ENCODE data around the gene POLA2.
A peak's percentile ranks its signal among the peaks of the same experiment; 100 is the strongest.

POLA2 gene

DNA sequence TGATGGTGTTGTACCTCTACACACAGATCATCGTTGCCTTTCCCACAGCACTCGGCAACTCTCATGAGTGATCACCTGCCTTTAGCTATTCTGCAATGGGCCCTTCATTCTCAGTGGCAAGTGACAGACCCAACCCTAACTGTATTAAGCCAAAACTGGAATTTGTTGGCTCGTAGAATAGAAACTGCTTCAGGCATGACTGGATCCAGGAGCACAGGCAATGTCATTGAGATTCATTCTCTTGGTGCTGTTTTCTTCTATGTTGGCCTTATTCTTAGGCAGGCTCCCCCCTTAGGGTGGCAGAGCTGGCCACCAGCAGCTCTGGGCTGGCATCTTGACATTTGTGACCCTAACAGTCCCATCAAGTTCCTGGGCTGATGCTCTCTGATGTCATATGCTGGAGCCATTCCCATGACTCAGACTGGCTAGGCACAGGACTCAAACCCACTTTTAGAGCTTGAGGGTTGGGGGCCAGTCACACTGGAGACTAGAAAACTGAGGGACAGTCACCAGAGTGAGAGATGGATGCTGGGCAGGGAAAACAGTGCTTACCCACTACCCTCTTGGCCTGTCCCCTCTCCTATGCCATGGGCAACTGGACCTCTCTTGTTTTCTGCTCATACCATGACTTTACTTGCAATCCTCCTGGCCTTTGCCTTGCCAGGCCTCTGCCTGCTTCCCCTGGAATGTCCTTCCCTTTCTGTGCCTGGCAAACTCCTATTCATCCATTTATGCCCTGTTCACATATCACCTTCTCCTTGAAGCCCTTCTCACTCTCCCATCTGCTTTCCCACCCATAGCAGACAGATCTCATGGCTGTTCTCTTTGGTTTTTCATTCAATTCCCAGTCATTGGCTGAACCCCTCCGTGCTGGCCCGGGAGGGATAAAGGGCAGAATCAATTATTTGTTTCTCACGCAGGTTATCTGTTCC, 45.8 kb downstream of the POLA2 start:
- no peak for DNase-seq (ENCODE audit: low read depth in 1 of 2, low spot score in 1 of 2)

DNA sequence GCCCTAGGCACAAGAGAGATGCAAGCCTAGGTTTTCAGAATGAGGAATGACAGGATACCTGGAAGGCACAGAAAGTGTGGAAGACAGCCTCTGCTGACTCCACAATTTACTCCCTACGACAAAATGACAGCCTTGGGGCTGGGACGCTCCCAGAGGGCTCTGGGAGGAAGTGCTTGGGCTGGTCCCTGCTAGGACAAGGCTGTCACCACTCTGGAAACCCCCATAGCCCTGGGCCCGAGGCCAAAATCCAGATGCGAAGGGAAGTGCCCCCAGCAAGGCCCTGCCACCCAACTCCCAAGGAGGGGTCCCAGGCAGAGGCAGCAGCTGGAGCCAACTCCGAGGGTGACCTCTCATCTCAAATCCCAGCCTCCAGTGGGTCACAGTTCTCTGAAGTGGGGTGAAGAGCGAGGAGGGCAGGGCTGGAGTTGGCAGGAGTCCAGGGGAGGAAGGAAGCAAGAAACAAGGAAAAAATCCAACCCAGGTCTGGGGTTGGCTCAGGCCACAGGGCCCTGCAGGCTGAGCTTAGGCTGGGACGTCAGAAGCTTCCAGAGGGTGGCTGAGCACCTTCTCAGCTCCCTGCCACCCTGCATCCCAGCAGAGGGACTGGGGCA, 46.6 kb downstream of the POLA2 start:
- DNase-seq (ENCODE audit: low read depth in 1 of 2, low spot score in 1 of 2), result no peak

DNA sequence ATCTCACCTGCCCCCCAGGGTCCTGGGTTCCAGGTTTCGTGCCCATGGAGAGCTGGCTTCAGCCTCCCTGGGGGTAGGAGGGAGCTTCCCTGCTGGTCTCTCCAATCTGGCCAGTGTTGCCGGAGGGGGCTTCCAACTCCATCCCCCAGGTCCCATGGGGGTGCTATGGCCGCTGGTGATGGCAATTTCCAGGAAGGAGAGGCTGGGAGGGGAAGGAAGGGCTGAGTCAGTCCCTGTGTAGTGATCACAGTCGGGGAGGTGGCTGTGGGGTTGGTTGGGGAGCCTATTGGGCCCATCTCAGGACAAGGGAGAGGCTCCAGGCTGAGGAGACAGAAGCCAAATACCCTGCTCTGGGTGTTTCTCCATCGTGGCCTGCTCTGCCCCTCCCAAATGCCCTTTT, 47.2 kb downstream of the POLA2 start:
- no peak for DNase-seq (ENCODE audit: low read depth in 1 of 2, low spot score in 1 of 2)

DNA sequence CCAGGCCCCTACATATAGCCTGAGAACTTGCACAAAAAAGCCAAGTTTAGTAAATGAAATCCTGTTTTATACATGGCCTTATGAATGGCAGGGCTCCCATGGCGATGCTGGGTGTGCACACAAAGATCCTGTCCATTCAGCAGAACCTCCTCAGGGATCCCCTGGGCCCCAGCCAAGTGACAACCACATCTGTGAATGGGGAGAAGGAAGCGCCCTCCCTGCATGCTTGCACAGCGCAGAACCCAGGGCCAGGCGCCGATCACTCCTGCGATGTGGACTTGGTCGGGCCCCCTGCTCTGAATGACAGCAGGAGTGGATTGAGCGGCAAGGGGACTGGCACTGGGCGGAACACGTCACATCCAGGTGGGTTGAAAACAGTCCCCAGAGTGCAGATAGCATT, 48.5 kb downstream of the POLA2 start:
- no peak for DNase-seq (ENCODE audit: low read depth in 1 of 2, low spot score in 1 of 2)

DNA sequence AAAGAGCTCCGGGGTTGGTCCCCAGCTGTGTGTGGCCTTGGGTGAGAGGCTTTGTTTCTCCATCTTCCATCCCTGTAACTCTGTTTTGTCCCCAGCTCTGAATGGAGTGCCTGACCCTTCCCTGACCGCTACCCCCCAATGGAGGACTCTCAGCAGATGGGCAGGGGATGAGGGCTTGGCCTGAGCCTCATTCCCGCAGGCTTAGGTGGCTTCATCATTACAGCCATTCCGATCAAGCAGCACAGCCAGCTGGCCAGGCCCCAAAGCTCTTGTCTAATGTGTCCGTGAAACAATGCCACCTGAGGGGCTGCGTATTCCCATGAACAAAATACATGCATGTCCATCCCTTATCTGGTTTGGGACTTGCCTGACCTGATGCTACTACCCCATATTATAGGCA, 49.0 kb downstream of the POLA2 start:
- no peak for DNase-seq (ENCODE audit: low read depth in 1 of 2, low spot score in 1 of 2)

DNA sequence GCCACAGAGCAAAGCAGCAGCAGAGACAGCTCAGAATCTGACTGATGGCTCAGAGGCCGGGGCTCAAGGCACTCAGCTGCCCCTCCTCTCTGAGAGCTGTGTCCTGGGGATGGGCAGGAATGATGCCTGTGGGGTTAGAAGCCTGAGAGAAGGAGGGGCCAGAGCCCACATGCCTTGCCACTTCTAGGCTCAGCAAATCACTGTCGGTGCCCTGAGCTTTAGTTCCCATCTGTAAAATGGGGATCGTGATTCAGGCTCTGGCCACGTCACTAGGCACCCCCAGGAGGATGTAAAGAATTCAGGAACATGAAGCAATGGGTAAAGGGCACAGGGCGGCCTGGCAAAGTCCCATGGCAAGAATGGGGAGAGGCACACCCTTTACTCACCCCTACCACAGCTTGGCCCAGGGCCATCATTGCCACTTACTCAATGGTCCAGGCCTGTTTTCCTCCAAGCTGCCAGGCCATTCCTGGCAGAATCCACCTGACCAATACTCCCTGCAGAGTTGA, 49.5 kb downstream of the POLA2 start:
- DNase-seq (ENCODE audit: low read depth in 1 of 2, low spot score in 1 of 2), result no peak

DNA sequence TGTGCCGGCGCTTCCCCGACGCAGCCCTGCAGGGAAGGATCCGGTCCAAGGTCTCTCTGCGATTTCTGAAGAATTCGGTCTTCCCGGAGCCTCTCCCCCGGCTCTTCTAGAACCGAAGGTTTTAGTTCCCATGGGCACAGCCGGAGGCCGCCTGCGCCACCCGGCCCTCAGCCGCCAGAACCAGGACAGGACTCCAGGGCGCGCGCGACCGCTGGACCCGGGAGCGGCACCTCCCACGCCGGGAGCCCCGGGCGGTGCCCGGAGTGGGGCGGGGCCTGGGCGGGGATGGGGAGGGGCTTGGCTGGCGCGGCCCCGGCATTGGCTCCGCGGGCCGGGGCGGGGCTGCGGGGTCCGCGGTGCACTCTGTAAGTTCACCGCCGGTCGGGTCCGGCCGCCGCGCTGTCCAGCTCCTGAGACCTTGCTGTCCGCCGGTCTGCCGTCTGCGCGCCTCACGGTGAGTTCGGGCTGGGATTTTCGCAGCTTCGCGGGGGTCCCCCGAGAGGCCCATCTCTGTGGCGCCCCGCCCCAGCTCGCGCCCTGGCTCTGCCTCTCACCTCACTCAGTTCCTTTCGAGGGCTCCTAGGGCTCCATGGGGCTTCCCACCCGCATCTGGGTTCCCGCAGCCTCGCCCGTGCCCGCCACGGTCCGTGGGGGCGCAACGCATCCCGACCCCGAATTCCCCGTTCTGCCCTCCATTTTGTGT, 52.9 kb downstream of the POLA2 start, which contains the start of gene CDC42EP2:
CDC42EP2 (plus strand) TSS at position 366 of the 703 bp plus-strand sequence. CDS start 6,033 bp downstream, outside the sequence.
- DNase-seq (ENCODE audit: low read depth in 1 of 2, low spot score in 1 of 2), result peak; percentile 57 to 59

DNA sequence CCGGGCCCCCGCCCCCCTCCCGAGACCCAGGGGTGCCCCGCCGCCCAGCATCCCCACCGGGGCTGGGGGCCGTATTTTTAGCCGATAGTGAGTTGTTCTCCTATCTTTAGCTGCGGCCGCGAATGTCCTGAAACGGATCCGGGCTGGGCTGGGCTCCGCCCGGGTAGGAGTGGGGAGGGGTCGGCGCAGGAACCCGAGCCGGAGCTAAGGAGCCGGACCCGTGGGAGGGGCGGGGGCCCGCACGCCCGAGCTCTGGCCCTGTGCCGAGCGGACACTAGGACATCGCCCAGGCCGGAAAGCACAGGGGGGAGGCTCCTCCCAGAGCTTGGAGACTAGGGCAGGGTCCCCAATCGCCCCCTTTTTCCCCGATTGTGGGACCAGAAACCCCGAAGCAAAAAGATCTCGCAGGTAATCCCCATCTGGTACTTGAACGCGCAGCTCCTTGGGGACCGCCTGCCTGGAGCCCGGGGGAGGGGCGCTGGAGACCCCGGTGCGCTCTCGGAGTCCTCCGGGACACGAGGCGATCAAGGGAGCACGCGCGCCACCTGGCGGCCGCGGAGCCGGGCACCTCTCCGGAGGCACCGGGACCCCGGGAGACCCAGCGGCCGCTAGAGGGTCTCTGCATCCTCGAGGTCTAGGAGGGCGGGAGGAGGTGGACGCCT, 53.6 kb downstream of the POLA2 start:
- DNase-seq (ENCODE audit: low read depth in 1 of 2, low spot score in 1 of 2), result peak; percentile 67 to 70

DNA sequence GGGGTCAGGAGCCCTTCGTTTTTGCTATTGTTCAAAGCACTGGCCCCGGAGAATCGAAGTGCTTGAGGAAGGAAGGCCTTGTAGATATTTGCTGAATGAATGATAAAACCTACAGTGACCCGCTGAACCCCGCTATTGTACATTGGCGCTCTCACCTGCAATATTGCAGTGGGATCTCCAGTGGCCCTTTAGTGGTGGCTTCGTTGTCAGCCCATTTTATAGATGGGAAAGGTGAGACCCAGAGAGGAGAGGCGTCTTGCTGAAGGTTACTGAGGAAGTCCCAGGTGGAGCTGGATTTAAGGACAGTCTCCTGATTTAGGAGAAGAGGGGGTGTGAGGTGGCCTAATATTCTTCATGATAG, 54.1 kb downstream of the POLA2 start:
- no peak for DNase-seq (ENCODE audit: low read depth in 1 of 2, low spot score in 1 of 2)

DNA sequence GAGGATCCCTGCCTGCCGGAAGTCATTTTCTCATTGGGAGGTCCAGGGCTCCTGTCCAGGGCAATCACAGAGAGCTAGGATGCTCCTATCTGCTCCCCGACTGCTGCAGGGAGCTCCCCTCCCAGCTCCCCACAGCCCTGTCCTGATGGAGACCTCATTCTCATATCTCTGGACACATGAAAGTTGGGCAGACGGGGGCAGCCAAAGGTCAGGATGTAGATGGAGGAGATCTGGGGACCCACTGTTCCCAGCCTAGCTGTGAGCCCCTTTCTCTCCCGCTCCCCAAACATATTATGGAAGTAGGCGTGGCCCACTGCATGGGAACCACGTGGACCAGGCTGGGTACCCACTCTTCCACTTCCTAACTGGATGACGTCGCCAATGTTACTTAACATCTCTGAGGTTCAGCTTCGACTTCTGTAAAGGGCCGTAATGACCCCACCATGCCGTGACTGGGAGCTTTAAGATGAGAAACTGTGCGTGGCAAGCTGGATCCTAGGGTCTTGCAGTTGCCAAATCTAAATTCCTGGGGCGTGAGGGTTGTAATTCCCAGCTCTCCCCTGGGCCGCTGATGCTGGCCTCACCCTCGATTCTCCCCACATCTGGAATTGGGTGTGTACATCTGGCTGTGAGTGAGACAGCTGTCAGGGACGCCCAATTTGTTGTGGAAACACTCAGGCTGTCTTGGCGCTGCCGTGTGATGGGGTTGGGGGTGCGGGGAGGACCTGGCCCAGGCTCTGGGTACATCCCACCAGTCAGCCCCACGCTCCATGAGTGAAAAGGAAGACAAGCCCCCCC, 54.7 kb downstream of the POLA2 start:
- no peak for DNase-seq (ENCODE audit: low read depth in 1 of 2, low spot score in 1 of 2)

DNA sequence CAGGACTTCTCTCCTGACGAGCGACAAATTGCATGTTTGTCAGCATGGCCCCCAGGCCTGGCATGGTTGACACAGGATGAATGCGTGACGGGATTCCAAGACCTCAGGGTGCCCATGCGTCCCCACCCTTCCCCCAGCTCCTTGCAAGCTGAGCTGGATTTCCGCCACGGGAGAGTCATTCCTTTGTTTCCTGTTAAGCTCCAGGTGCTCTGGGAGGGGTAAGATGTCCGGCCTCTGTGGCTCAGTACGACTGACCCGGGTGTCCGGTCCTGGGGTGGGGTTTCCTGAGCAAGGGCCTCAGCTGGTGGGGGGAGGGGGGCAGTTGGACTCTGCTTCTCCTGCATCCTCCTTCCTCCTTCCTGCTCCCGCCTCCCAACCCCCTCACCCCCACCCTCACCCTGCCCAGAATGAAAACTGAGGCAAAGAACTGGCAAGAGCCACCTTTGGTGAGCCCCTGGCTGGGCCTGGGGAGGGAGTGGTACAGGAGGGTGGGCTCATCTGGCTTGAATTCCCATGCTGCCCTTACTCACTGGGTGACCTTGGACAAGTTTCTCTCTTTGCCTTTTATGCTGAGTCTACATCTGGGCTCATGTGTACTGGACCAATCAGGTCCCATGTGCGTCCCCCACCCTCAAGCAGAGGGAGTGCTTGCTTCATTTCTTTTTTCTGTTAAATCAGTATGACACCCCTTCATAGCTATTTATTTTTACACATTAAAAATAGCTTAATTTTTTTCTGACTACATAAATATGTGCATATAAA, 55.4 kb downstream of the POLA2 start:
- DNase-seq (ENCODE audit: low read depth in 1 of 2, low spot score in 1 of 2), result no peak

DNA sequence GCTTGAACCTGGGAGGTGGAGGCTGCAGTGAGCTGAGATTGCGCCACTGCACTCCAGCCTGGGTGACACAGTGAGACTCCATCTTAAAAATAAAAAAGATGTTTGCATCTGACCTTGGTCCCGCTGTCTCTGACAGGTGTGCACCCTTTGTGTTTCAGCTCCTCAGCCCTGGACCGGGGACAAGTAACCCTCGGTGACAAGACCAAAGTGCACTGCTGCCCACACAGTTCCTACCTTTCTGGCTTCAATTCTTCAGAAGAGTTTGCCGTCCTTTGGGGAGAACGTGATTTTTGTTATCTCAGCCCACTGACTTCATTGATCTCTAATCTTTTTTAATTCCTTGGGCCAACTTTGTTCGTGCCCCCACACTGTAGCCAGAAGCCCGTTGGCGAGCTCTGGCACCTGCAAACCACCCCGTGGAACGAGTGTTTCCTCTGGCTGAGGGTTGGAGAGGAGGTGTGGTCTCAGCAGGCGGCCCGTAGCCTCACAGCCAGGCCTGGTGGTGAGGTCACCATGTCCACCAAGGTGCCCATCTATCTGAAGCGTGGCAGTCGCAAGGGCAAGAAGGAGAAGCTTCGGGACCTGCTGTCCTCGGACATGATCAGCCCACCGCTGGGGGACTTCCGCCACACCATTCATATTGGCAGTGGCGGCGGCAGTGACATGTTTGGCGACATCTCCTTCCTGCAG, 58.8 kb downstream of the POLA2 start:
- DNase-seq (ENCODE audit: low read depth in 1 of 2, low spot score in 1 of 2), result no peak

DNA sequence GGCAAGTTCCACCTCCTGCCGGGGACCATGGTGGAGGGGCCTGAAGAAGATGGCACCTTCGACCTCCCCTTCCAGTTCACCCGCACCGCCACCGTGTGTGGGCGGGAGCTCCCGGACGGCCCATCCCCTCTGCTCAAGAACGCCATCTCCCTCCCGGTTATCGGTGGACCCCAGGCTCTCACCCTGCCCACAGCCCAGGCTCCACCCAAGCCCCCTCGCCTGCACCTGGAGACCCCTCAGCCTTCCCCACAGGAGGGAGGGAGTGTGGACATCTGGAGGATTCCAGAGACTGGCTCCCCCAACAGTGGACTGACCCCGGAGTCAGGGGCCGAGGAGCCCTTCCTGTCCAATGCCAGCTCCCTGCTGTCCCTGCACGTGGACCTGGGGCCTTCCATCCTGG, 59.3 kb downstream of the POLA2 start:
- DNase-seq (ENCODE audit: low read depth in 1 of 2, low spot score in 1 of 2), result no peak

DNA sequence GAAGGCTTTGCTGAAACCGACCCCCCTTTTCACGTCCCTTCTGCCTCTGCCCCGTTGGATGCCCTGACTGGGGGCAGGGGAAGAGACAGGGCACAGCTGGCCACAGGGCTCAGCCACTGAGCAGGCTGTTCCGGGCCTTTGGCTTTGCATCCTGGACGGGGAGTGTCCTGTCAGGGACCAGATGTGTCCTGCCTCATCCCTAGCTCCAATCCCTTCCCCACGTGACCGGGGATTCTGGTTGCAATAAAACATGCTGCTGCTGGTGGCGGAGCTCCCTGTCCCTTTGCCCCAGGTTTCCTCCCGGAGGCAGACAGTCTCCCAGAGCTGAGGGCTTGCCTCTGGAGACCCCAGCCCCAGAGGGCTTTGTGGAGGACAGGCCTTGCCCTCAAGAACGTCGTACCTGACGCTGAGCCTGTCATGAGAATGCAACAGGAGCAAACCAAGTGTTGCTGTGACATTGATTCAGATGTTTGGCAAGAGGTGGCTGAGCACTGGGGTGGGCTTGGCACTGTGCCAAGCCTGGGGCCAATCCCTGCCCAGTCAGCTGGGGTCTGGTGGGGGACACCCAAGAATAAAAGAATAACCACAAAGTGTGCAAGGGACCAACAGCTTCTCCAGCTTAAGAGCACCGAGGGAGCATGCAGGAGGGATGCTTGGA, 60.2 kb downstream of the POLA2 start:
- no peak for DNase-seq (ENCODE audit: low read depth in 1 of 2, low spot score in 1 of 2)

DNA sequence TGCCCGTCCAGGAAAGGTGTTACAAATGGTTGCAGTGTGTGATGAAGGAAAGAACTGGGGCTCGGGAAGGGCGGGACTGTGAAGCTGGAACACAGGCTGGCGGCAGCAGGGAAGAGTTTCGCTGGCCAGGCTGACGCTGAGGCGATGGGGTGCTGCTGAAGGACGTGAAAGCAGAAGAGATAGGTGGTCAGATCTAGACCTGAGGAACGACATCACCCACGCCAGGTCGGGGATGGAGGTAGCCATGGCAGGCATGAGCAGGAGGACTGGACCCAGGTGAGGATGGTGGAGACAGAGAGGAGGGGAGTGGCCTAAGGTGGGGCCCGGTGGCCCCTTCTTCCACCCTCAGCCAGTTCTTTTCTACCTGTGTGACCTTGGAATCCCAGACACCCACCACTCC, 62.1 kb downstream of the POLA2 start:
- DNase-seq (ENCODE audit: low read depth in 1 of 2, low spot score in 1 of 2), result no peak

DNA sequence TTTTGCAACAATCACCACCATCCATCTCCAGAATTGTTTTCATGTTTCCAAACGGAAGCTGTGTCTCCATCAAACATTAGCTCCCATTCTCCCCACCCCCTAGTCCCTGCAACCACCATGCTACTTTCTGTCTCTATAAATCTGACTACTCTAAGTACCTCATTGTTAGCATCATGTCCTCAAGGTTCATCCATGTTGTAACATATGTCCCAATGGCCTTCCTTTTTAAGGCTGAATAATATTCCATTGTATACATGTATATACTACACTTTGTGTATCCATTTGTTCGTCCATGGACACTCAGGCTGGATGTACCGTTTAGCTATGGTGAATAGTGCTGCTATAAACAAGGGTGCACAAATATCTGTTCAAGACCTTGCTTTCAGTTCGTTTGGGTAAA, 63.7 kb downstream of the POLA2 start:
- DNase-seq (ENCODE audit: low read depth in 1 of 2, low spot score in 1 of 2), result no peak

DNA sequence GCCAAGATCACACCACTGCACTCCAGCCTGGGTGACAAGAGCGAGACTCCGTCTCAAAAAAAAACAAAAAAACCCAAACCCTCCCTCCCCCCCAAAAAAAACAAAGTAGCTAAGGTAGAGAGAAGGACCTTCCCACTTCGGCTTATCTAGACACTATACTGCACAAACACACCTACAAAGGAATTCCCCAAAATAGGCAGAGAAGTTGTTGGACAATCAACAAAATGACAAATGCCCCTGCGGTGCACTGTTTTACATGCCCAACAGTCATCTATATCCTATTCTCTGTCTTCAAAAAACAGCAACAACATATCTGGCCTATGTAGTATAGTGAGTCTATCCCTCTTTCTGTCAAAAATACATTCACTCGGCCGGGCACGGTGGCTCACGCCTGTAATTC, 65.3 kb downstream of the POLA2 start:
- DNase-seq (ENCODE audit: low read depth in 1 of 2, low spot score in 1 of 2), result no peak

DNA sequence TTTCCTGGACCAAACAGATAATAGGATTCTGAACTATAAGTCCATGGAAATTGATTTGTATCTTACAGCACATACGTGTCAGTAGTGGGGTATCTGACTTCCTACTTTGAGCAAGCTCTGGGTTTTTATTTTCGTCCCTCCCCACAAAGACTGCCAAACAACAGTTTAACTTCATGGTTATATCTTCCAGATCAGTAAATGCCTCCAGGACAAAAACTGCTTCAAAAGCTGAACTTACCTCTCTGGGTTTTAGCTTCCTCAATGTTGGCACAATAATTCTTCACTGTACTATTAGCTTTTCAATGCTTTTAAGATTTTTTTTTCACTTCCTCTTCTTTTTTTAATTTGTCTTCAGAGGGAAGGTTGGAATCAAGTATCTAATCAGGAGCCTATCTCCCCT, 67.7 kb downstream of the POLA2 start:
- no peak for DNase-seq (ENCODE audit: low read depth in 1 of 2, low spot score in 1 of 2)

Measured in activated CD4-positive, alpha-beta T cell treated with anti-CD3 and anti-CD28 coated beads, Interleukin-2, amount 50 U/mL, for 24 hours (primary cell).